ENCODE results near the gene RNPEP.

Gene RNPEP

GRCh38 chr1:201941420-201942128 is 40.9 kb upstream of the RNPEP start:
- no peak for DNase-seq (ENCODE audit: extremely low read depth, low read depth)
- no peak overlapping the region for H3K4me3 ChIP-seq (replicated peaks; ENCODE audit: low read depth, low read length)
- TF ChIP-seq CTCF (IDR thresholded peaks at IDR 0.05; ENCODE audit: low read depth, low read length, missing control alignments): no peak

- no peak for TF ChIP-seq CTCF (IDR thresholded peaks at IDR 0.05; ENCODE audit: low read depth, low read length, missing control alignments)
- no peak overlapping the region for H3K4me3 ChIP-seq (replicated peaks; ENCODE audit: low read depth, low read length)
- DNase-seq (ENCODE audit: extremely low read depth, low read depth): no peak
Measured at GRCh38 chr1:201942129-201942495, 40.3 kb upstream of the RNPEP start.

DNA sequence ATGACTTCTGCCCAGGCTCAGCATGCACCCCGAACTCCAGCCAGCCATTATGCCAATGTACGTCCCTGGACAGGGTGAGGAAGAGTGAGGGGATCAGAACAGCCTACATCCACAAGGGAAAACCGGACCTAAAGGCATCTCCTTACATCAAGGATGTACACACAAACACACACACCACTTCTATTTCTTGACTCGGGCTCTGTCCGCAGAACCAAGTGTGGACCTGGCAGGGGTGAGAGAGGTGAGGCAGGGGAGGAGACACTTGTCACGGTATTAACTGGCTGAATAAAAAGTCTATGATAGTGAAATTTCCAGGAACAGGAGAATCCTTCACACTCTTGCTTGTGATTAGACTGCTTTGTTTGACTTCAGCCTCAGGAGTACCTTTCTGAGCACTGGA is 38.4 kb upstream of the RNPEP start:
- H3K4me3 ChIP-seq (replicated peaks; ENCODE audit: low read depth, low read length): no peak overlapping the region
- no peak for TF ChIP-seq CTCF (IDR thresholded peaks at IDR 0.05; ENCODE audit: low read depth, low read length, missing control alignments)
- no peak for DNase-seq (ENCODE audit: extremely low read depth, low read depth)

DNA sequence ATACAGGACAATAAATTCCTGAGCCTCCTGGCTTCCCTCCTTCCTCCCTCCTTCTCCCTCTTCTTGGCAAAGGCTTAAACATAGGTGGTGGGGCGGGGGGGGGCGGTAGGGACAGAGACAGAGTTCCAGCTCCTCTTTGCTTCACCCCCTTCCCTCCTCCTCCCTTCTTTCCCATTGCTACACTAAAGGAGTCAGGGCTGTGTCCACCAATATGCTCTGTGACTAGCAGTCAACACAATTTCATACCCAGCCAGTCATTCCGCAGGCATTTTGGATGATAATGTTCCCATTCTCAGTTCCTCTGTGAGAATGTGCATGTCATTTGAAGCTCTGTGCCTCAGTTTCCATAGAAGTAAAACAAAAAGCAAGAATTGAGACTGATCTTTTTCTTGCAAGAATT is 37.8 kb upstream of the RNPEP start:
- TF ChIP-seq CTCF (IDR thresholded peaks at IDR 0.05; ENCODE audit: low read depth, low read length, missing control alignments): no peak
- no peak for DNase-seq (ENCODE audit: extremely low read depth, low read depth)
- H3K4me3 ChIP-seq (replicated peaks; ENCODE audit: low read depth, low read length): no peak overlapping the region

DNA sequence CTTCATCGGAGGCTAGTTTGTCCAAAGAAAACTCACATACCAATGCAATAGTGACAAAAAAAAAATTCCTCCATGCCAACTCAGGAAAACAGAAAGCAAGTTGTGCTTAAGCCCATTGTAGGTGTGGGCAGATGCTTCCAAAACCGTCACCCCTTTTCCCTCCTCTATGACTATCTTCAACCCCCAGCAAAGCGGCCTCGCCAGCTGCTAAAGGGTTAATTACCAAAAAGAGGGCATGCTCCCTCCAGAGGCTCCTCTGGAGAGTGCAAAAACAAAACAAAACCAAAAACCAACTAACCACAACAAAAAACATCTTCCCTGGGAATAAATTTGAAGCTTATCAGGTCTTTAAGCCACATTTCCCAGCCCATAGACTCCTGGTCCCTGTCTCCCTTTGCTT is 37.3 kb upstream of the RNPEP start:
- H3K4me3 ChIP-seq (replicated peaks; ENCODE audit: low read depth, low read length): peak overlapping the region; percentile 44; the same call in 1 of the 2 replicates
- peak; percentile 37 for TF ChIP-seq CTCF (IDR thresholded peaks at IDR 0.05; ENCODE audit: low read depth, low read length, missing control alignments)
- no peak for DNase-seq (ENCODE audit: extremely low read depth, low read depth)

DNA sequence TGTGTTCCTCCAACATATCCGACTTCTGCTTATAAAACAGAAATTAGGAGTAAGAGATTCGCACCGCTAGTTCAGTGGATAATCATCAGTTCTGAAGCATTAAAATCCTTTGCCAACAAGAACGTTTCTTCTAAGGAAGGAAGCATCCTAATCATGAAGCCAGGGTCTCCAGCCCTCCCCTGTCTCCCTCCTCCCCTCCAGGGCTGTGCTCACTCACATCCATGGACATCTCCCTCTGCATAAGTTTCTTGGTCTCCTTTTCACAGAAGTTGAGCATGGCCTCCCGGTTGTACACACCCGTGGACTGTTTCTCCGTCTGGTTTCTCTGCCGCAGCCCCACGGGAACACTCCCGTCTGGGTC is 36.6 kb upstream of the RNPEP start:
- peak overlapping the region; percentile 44 for H3K4me3 ChIP-seq (replicated peaks; ENCODE audit: low read depth, low read length)
- TF ChIP-seq CTCF (IDR thresholded peaks at IDR 0.05; ENCODE audit: low read depth, low read length, missing control alignments): no peak

More for the DNA sequence above, 36.6 kb upstream of the RNPEP start:
- no peak for DNase-seq (ENCODE audit: extremely low read depth, low read depth)

All from HFF-Myc (cell line).